Suprapubic skin (tissue), 4 donors: ENCODE data around the gene CCDC117. TPM values are rescaled to one million over a fixed set of nuclear protein-coding genes. Genes with fewer than 3 reads are reported as not detected.

Experiments used
- DNase-seq, 2 donors: peaks; one replicate each; pipeline ENCODE4 v3.0.0-alpha.2; 2019; ENCODE audit warnings: low spot score in 2 of 2
- H3K27ac ChIP-seq: fragments of 200-600 bp; sonication (generic); one replicate; pipeline ENCODE4 v1.5.1; 2019
- H3K27me3 ChIP-seq: fragments of 200-600 bp; sonication (generic); one replicate; pipeline ENCODE4 v1.5.1; 2019
- H3K36me3 ChIP-seq: fragments of 200-600 bp; sonication (generic); one replicate; pipeline ENCODE4 v1.5.1; 2019
- H3K4me1 ChIP-seq: fragments of 200-600 bp; sonication (generic); one replicate; pipeline ENCODE4 v1.5.1; 2019
- H3K4me3 ChIP-seq: fragments of 200-600 bp; sonication (generic); one replicate; pipeline ENCODE4 v1.5.1; 2019; ENCODE audit warnings: mild to moderate bottlenecking
- H3K9me3 ChIP-seq: fragments of 200-600 bp; sonication (generic); one replicate; pipeline ENCODE4 v1.5.1; 2019
- CTCF ChIP-seq, 2 donors: fragments of 200-600 bp in 1 of 2; fragments of 450-650 bp in 1 of 2; sonication (generic) in 1 of 2; IDR thresholded peaks; one replicate each; pipeline ENCODE4 v1.5.1; 2016 to 2019; ENCODE audit warnings: antibody characterized with exemption in 2 of 2, mild to moderate bottlenecking in 1 of 2, moderate library complexity in 1 of 2
- EP300 ChIP-seq: sonication (generic); formaldehyde crosslinking; IDR thresholded peaks from one replicate; pipeline ENCODE4 v1.6.1; 2017; ENCODE audit warnings: antibody characterized with exemption
- POLR2A ChIP-seq, 2 donors: fragments of 450-650 bp; IDR thresholded peaks; one replicate each; pipeline ENCODE4 v1.6.1; 2017; ENCODE audit warnings: antibody characterized with exemption in 2 of 2, mild to moderate bottlenecking in 2 of 2, moderate library complexity in 2 of 2
- POLR2AphosphoS5 ChIP-seq, 3 donors: sonication (generic); formaldehyde crosslinking; IDR thresholded peaks; one replicate each; pipeline ENCODE4 v1.6.1; 2017; ENCODE audit warnings: antibody characterized with exemption in 3 of 3
- WGBS: methylation state at CpG from one replicate; pipeline ENCODE4 v1.1.5; 2018; 5-methylcytosine and 5-hydroxymethylcytosine counted together
- total RNA-seq, 4 donors: library from RNA; depleted of rRNA; stranded (reverse); fragments of >200 nt; gene quantifications; one replicate each; pipeline ENCODE4 v1.1.0, GENCODE V29; 2016

CCDC117 gene
- total RNA-seq, 4 donors from 2014 or later: 12.0 to 21.2 (median 16.6) TPM

DNA sequence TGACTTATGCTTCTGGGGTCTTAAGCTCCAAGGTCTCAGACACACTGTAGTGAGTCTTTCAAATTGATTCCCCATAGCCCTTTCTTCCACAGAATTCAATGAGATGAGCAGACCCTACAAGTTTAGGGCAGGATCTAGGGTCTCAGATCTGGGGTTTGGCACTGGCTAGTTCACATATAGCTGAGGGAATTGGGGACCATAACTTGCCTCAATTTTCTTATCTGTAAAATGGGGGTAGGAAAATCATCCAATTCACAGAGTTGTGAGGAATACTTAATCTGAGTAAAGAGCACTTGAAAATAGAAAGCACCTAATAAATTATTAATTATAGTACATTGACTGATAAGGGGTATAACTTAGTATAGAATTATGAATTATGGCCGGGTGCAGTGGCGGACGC, 5.9 kb upstream of the CCDC117 start:
- WGBS: 76% methylated on average over 3 of the region's 3 CpGs
- Histone ChIP-seq H3K4me1 (no peaks in the 10 kb centered on the region), H3K9me3 (no peaks in the 10 kb centered on the region), H3K27me3 (no peaks in the 10 kb centered on the region), H3K36me3 (no peaks in the 10 kb centered on the region), H3K27ac (no peak overlapping the region), H3K4me3 (no peak overlapping the region)
- no peak for DNase-seq
- TF ChIP-seq EP300 (no peak), CTCF (IDR thresholded peaks at IDR 0.05) (no peak), POLR2A (IDR thresholded peaks at IDR 0.05) (no peak), POLR2AphosphoS5 (IDR thresholded peaks at IDR 0.05) (no peak)

GRCh38 chr22:28768701-28769393, 3.6 kb upstream of the CCDC117 start:
- no peaks in the 10 kb centered on the region for H3K27me3 ChIP-seq
- no peaks in the 10 kb centered on the region for H3K9me3 ChIP-seq
- no peak overlapping the region for H3K27ac ChIP-seq
- no peak for DNase-seq
- TF ChIP-seq POLR2A (IDR thresholded peaks at IDR 0.05) (no peak), POLR2AphosphoS5 (IDR thresholded peaks at IDR 0.05) (no peak), EP300 (no peak), CTCF (IDR thresholded peaks at IDR 0.05) (no peak)
- 81% methylated on average over 6 of the region's 6 CpGs for WGBS
- no peak overlapping the region for H3K4me3 ChIP-seq
- H3K4me1 ChIP-seq: peaks cover 3% of the 10 kb centered on the region
- no peaks in the 10 kb centered on the region for H3K36me3 ChIP-seq

DNA sequence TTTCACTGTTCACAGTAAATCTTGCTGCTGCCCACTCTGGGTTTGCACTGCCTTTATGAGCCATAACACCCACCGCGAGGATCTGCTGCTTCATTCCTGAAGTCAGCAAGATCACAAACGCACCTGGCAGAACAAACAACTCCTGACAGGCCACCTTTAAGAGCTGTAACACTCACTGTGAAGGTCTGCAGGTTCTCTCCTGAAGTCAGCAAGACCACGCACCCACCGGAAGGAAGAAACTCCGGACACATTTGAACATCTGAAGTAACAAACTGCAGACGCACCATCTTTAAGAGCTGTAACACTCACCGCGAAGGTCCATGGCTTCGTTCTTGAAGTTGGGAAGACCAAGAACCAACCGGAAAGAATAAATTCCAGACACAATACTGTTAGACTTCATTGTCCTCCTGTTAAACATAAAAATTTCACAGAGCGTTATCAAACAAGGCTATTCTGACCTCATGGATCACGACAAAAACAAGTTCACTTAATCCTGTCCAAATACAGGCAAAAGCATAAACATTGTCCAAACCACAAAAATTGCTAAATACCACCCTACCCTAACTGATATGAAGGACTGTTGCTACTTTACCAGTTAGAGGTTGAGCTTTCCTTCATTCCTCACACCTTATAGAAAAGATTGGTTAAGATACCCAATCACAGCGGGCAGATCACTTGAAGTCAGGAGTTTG, 3.0 kb upstream of the CCDC117 start:
- no peak overlapping the region for H3K27ac ChIP-seq
- no peaks in the 10 kb centered on the region for H3K36me3 ChIP-seq
- H3K27me3 ChIP-seq: no peaks in the 10 kb centered on the region
- no peaks in the 10 kb centered on the region for H3K9me3 ChIP-seq
- peaks cover 10% of the 10 kb centered on the region for H3K4me1 ChIP-seq
- DNase-seq: no peak
- TF ChIP-seq CTCF (IDR thresholded peaks at IDR 0.05) (no peak), EP300 (no peak), POLR2AphosphoS5 (IDR thresholded peaks at IDR 0.05) (no peak), POLR2A (IDR thresholded peaks at IDR 0.05) (no peak)
- 88% methylated on average over 14 of the region's 14 CpGs for WGBS
- H3K4me3 ChIP-seq: no peak overlapping the region

DNA sequence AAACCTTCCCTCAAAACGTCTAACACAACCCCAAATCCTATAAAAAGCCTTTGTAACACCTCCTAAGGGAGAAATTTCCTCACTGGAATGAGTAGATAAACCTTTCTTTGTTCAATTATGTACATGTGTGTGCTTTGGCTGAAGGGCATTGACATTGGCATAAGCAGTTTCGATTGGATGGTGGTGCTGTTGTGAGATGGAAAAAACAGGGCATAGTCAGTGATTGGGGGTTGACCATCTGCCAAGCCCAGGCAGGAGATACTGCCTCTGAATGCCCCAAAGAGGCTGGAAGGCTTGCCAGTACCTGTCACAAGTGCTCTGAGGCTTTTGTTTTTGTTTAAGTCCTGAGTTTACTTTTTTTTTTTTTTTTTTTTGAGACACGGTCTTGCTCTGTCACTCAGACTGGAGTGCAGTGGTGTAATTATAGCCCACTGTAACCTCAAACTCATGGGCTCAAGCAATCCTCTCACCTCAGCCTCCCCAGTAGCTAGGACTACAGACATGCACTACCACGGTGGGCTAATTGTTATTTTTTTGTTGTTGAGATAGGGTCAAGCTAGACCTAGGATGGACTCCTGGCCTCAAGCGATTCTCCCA, 1.2 kb upstream of the CCDC117 start:
- H3K27me3 ChIP-seq: no peaks in the 10 kb centered on the region
- DNase-seq: no peak
- H3K4me1 ChIP-seq: peaks cover 17% of the 10 kb centered on the region
- H3K9me3 ChIP-seq: no peaks in the 10 kb centered on the region
- H3K36me3 ChIP-seq: peaks cover 9% of the 10 kb centered on the region
- no peak overlapping the region for H3K27ac ChIP-seq
- no peak for TF ChIP-seq POLR2A (IDR thresholded peaks at IDR 0.05)
- TF ChIP-seq POLR2AphosphoS5 (IDR thresholded peaks at IDR 0.05): no peak
- TF ChIP-seq CTCF (IDR thresholded peaks at IDR 0.05): no peak
- no peak for TF ChIP-seq EP300
- 61% methylated on average over 5 of the region's 5 CpGs for WGBS
- no peak overlapping the region for H3K4me3 ChIP-seq

DNA sequence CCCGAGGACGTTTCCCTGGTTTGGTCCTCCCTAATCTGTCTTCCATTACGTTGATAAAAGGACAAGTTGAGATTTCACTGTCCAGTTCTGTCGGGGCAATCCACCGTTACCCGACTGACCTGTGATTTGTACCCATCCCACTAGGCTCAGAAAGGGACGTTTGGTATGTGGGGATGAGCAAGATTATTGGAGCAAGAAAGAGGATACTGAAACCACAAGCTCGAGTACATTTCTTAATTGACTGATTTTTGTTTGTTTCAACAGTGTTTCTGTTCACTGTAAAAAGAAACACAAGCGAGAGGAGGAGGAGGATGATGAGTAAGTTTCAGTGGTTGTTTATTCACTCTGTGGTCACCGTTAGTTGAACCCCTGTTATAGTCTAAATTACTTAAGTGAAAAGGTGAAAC, 969 bp downstream of the CCDC117 start:
- Histone ChIP-seq H3K27me3 (no peaks in the 10 kb centered on the region), H3K36me3 (peaks cover 18% of the 10 kb centered on the region), H3K27ac (peak overlapping the region; percentile 99), H3K4me3 (peak overlapping the region; percentile 95), H3K4me1 (peaks cover 17% of the 10 kb centered on the region), H3K9me3 (no peaks in the 10 kb centered on the region)
- TF ChIP-seq POLR2AphosphoS5 (IDR thresholded peaks at IDR 0.05) (no peak), EP300 (no peak), POLR2A (IDR thresholded peaks at IDR 0.05) (no peak), CTCF (IDR thresholded peaks at IDR 0.05) (no peak)
- 2% methylated on average over 10 of the region's 10 CpGs for WGBS
- DNase-seq: no peak
